GM21360 (cell line): ENCODE measurements around the gene NPSR1.
"Not testable (repeated sequence)": the region's sequence is repeated elsewhere in the genome, so short reads cannot be mapped to it uniquely, and the experiment has no call there.

Experiments used
- ATAC-seq: cut with Tn5 transposase; IDR thresholded peaks from one replicate; pipeline ENCODE4 v1.9.1; 2021; ENCODE audit warnings: mild to moderate bottlenecking, moderate library complexity; ENCODE audit not compliant: unreplicated experiment

Gene NPSR1

DNA sequence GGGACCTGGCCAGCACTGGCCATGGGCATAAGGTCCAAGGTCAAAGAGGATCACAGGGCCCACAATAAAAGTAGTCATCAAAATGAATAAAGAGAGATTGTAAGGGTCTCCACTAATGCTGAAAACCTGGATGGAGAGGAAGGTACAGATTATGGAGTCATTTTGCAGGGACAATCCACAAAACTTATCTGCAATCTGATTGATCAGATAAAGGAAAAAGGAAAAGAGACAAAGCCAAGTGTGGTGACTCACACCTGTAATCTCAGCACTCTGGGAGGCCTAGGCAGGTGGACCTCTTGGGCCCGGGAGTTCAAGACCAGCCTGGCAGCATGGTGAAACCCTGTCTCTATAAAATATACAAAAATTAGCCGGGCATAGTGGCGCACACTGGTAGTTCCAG, 174.0 kb downstream of the NPSR1 start:
- ATAC-seq: no peak

- no peak for ATAC-seq
Observed at GRCh38 chr7:34835901-34836600, 178.0 kb downstream of the NPSR1 start.

- ATAC-seq: no peak
Observed at GRCh38 chr7:34837316-34837715, 179.3 kb downstream of the NPSR1 start.

DNA sequence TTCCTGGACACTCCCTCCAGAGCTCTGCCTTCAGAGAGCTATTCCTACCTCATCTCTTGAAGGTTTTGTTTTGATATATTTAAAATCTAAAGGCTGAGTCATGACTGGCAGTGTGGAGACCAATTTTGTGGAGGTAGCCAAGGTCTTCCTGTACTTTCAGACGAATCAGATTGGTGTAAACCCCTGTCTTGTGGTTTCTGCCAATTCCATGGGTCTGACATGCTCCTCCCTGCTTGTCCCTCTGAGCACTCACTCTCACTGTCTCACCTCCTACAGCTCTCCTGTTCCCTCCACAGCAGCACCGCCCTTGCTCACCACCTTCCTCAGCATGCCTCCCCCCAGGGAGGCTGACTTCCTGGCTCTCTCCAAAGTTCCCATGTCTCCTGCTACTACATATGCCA, 179.8 kb downstream of the NPSR1 start:
- no peak for ATAC-seq

- no peak for ATAC-seq
Observed at GRCh38 chr7:34838329-34838728, 180.3 kb downstream of the NPSR1 start.

- no peak for ATAC-seq
Observed at GRCh38 chr7:34839645-34840044, 181.6 kb downstream of the NPSR1 start.

- ATAC-seq: no peak
Observed at GRCh38 chr7:34840176-34840785, 182.3 kb downstream of the NPSR1 start.

- ATAC-seq: no peak
Observed at GRCh38 chr7:34841326-34841725, 183.3 kb downstream of the NPSR1 start.

- no peak for ATAC-seq
Observed at GRCh38 chr7:34842782-34843181, 184.8 kb downstream of the NPSR1 start.

GRCh38 chr7:34844406-34844805, 186.4 kb downstream of the NPSR1 start:
- ATAC-seq: no peak

DNA sequence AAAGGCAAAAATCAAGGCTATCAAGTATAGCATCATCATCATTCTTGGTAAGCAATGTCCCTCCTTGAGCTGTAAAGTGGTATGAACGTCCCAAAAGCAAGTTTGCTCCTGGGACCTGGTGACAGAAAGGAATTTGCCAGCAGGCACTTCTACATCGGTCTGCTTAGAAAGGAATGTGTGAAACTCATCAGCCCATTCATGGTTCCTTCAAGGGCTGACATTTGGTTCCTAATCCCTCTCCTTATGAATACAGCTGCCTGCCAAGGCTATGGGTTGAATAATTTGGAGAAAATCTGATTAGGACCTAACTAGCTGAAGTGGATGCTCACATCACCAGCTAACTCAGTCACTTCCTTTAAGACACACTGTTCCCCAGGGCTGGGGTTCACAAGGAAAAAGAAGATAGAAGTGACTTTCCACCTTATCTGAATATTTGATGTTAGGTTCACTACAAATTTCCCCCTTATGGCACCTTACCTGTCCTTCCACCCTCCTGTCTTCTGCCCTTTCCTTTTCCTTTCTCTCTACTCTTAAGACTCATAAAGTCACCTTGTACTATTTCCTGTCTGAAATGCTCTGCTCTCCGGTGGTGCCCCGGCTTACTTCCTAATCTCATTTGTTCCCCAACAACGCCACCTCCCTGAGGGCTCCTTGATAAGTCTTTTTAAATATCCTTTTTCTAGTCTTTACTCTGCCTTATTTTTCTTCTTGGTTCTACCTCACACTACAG, 187.1 kb downstream of the NPSR1 start:
- ATAC-seq: no peak

DNA sequence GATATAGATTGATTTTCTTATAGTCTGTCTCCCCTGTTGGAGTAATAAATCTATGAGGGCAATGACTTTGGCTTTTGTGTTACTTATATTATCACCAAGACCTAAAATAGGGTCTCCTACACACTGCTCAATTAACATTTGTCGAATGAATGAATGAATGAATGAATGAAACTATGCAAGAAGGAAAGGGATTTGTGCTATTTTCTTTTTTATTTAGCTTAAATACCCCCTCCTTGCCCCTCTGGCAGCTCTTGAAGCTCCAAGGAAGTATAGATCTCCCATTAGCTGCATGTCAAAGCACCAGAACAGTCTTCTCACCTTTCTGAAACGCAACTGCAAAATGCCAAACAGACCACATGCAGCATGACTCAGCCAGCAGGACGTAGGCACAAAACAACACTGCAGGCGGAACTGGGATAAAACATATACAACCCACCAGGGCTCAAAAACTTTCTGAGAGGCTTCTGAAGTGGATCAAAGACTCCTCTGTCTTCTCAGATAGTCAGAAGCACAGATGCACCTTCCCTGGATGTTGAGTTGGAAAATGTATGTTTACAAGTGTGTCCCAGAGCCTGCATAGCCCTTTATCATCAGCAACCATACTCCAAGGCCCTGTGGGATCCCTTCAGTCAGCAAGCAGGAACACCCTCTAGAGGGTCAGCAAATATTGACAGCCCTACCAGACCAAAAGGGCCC, 187.8 kb downstream of the NPSR1 start:
- ATAC-seq: no peak

DNA sequence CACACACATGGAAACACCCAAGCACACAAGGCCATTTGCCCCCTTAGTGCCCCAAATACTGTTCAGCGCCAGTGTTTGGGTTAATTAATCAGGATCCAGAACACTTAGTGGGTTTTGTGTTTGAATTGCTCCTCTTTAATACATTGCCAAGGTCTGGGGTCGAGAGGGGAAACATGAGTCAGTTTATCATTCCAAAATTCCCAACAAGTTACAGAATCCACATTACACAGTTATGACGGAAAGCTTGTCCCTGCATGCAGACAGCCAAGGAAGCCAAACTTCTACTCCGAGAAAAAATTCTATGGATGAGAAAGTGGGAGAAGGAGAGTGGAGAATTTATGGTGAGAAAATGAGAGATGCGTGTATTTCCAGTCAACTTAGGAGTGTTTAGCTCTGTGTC, 189.0 kb downstream of the NPSR1 start:
- ATAC-seq: no peak

- no peak for ATAC-seq
Observed at GRCh38 chr7:34848670-34849069, 190.7 kb downstream of the NPSR1 start.

- no peak for ATAC-seq
Observed at GRCh38 chr7:34849163-34849960, 191.3 kb downstream of the NPSR1 start.

- ATAC-seq: no peak
Observed at GRCh38 chr7:34849986-34850385, 192.0 kb downstream of the NPSR1 start.

DNA sequence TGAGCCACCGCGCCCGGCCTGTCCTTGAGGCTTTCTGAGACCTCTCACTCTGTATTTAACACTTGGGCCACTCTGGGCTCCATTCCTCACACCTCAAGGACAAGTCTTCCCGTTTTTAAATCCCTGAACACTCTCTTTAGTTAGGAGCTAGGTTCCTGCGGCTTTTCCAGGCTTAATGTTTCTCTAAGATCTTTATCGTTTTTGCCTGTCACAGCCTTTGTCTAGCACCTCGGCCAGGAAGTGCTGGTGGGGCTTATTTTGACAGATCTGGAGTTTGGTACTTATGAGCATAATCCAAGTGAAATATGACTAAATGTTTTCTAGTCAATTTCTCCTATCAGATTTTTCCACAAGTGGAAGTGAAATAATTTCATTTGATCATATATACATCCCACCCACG, 192.7 kb downstream of the NPSR1 start:
- no peak for ATAC-seq

GRCh38 chr7:34851431-34851830, 193.4 kb downstream of the NPSR1 start:
- no peak for ATAC-seq

DNA sequence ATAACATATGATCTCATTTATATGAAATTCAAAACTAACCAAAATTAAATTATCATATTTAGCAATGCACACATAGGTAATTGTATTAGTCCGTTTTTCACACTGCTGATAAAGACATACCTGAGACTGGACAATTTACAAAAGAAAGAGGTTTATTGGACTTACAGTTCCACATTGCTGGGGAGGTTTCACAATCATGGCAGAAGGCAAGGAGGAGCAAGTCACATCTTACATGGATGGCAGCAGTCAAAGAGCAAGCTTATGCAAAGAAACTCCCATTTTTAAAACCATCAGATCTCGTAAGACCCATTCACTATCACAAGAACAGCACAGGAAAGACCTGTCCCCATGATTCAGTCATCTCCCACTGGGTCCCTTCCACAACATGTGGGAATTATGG, 200.4 kb downstream of the NPSR1 start:
- not testable (repeated sequence) for ATAC-seq

GRCh38 chr7:34859281-34859680, 201.3 kb downstream of the NPSR1 start:
- not testable (repeated sequence) for ATAC-seq

- ATAC-seq: not testable (repeated sequence)
Observed at GRCh38 chr7:34866222-34866621, 208.2 kb downstream of the NPSR1 start.
